Activated CD4-positive, alpha-beta T cell treated with anti-CD3 and anti-CD28 coated beads, Interleukin-2, Interleukin-4, amounts not matched to agents 100 ng/mL and 50 ng/mL, durations not matched to agents 16 hours and 8 hours (primary cell): Measurements from ENCODE around the gene AKR1C4.
A peak's percentile ranks its signal among the peaks of the same experiment; 100 is the strongest.
"Not testable (repeated sequence)": the region's sequence is repeated elsewhere in the genome, so short reads cannot be mapped to it uniquely, and the experiment has no call there.

Source experiments
- DNase-seq: peaks from one replicate; pipeline ENCODE4 v3.0.0-alpha.2; 2020; ENCODE audit warnings: low spot score

Gene AKR1C4

DNA sequence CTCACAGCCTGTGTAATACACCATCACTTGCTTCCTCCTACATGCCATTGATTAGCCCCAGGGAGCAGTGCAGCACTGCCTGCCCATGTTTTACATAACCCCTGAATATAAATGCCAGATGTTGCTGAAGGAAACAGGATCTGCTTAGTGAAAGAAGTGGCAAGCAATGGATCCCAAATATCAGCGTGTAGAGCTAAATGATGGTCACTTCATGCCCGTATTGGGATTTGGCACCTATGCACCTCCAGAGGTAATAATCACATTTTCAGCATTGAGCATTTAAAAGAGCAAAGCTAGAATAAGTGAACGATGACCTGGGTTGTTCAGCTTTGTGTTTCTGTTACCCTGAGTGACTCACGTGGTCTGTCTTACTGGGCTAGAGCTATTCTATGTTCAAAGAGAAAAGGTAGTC is at the start of gene AKR1C4:
Gene AKR1C4, plus strand, starts transcription at position 136 of the 412 bp plus-strand sequence. Its CDS starts 31 bp downstream, at position 167.
- no peak for DNase-seq

DNA sequence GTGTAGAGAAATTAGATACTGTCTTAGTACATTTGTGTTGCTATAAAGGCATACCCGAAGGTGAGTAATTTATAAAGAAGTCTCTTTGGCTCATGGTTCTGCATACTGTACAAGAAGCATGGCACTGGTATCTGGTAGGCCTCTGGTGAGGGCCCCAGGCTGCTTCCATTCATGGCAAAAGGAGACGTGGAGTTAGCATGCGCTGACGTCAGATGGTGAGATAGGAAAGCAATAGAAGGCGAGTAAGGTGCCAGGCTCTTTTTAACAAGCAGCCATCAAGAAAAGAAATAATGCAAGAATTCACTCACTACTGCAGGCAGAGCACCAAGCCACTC is 49.8 kb upstream of the AKR1C4 start:
- DNase-seq: no peak

DNA sequence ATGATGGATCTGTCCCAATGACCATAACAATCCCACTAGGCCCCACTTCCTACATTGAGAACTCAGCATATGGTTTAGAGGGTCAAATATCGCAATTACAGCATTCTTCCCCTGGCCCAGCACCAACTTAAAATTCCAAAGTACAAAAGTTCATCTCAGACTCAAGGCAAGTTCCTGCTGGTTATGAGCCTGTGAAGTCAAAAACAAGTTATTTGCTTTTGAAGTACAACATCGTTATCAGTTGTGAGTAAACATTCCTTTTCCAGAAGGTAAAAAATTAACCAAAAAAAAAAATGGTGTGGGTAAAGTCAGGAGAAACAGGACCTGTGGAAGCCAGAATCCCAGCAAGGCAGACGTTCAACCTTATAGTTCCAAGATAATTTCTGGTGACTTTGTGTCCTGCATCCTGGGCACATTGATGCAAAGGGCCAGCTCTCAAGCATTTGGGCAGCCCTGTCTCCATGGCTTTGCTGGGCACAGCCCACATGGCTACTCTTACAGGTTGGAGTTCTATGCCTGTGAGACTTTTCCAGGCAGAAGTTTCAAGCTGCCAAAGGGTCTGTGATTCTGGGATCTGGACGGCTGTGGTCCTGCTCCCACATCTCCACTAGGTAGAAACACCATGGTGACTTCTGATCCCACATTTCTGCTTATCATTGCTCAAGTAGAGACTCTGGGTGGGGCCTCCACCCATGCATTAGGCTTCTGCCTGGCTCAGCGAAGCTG is 49.2 kb upstream of the AKR1C4 start:
- DNase-seq: no peak

DNA sequence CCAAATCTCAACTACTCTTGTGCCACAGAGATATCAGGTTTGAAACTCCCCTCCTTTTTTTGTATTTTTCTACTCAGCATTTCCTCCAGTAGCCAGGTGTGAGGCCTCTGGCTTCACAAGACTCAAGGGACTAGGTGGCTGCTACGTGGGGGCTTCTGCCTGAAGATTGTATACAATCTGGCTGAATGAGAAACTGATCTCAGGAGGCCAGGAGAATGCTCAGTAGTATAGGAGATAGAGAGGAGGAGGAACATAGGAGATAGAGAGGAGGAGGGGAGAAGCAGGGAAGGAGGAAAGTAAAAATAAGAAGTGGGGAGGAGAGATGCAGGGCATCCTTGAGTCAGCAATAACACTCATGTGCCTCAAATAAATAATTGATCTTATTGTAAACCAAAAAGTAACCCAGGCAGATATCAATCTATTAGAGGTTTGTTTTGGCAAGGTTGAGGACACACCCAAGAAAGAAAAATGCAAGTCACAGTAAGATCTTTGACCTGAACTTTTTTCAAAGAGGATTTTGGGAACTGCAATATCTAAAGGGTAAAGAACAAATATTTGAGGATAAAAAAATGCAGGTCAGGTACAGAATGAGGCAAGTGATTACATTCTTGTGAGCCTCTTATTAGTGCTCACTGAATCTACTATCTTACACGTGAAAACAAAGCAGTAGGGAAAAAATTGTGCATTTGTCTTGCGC is 48.5 kb upstream of the AKR1C4 start:
- no peak for DNase-seq

DNA sequence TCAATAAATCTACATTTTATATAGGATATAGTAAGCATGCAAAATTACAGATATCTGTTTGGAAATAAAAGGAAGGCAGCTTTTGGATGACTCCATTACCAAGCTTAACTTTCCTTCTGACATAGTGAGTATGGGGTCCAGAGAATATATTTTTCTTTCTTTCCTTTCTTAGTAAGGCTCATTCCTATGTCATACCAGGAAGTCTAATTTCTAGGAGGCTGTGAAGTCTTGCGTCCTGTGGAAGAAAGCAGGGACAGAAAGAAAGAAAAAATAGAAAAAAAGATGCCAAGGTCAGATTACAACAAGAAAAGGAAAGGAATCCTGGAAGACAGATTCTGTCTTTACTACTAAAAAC is 48.0 kb upstream of the AKR1C4 start:
- no peak for DNase-seq

DNA sequence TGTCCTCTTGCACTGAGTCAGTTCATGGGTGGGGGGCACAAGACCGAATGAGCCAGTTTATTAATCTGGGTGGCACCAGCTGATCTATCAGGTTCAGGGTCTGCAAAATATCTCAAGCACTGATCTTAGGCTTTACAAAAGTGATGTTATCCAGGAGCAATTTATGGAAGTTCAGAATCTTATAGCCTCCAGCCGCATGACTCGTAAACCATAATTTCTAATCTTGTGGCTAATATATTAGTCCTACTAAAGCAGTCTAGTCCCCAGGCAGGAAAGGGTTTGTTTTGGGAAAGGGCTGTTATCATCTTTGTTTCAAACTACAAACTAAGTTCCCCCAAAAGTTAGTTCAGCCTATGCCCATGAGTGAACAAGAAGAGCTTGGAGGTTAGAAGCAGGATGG is 45.6 kb upstream of the AKR1C4 start:
- DNase-seq: no peak

DNA sequence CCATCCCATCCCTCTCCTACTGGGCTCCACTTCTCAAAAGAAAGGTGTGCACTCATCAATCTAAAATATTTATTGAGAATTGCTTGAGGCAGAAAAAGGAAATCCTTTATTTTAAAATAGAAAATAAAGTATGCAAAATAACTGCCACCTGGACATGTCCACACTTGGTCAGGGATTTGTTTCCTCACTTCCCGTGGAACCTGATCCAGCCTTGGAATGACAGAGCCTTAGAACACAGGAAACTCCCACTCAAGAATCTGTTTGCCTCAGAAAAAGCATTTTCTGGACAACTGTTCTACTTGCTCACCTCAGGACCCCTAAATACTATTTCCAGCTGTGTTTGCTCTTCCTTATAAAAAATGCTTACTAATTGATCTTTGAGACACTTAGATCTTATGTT is 40.7 kb upstream of the AKR1C4 start:
- DNase-seq: no peak

DNA sequence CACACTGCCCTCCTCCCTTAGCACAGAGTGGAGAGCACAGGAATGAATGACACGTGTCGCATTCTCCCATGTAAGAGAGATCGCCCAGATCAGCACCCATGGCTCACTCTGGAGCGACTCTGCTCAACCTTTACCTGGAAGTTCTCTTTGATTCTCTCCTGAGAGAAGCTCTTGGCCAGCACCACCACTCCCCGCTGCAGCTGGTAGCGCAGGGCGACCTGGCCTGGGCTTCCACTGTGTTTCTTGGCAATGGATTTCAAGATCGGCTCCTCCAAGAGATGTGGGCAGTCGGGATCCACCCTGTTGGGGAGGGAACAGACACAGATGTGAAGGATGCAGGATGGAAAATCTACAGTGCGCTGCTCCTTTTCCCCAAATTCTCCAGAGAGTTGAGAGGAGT is 39.1 kb upstream of the AKR1C4 start:
- DNase-seq: no peak

DNA sequence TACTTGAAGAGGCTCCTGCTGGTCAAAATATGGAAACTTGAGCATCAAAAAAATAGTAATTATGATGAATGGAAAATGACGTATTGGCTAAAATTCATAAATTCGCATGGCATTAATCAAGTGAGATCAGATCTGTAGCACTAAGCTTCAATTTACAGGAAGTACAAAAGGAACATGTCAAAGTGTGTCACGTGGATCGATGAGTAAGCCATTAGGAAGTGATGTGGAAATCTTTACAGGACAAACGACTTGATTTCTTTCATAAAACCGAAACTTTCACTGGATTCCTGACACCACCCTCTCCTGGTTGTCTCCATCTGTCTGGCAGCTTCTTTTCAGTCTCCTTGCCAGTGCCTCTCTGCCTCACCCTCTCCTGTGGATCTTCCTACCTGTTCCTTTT is 37.5 kb upstream of the AKR1C4 start:
- no peak for DNase-seq

DNA sequence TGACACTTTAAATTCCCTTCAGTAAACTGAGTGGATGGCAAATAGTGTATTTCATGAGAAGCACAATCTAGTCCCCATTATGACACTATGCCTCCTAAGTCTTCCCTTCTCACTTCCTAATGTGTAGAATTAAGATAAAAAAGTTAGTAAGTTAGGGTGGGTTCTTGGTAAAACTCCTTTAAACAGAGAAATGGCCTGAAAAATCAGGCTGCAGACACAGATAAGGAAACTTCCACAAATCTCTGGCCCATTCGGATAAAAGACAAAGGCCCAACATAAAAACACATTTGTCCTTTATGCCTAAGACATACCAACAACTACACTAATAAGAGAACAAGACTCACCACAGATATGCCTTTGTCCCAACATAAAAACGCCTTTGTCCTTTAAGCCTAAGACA is 33.1 kb upstream of the AKR1C4 start:
- DNase-seq: no peak

DNA sequence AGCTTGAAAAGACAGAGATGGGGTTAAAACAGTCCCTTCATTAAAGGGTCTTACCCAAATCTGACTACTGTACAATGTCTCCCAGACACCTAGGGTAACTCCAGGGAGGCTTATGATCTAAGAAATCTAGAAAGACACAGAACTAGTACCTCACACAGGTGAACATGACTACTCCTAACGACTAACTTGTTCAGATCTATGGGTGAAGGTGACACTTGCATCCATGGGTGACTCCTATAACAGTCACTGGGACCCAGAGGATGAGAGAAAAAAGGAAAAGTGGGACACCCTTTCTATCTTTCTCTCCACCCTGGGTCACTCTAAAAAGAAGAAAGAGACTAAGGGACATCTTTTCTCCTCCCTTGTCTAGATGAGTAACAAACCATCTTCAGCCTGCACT is 30.9 kb upstream of the AKR1C4 start:
- DNase-seq: no peak

DNA sequence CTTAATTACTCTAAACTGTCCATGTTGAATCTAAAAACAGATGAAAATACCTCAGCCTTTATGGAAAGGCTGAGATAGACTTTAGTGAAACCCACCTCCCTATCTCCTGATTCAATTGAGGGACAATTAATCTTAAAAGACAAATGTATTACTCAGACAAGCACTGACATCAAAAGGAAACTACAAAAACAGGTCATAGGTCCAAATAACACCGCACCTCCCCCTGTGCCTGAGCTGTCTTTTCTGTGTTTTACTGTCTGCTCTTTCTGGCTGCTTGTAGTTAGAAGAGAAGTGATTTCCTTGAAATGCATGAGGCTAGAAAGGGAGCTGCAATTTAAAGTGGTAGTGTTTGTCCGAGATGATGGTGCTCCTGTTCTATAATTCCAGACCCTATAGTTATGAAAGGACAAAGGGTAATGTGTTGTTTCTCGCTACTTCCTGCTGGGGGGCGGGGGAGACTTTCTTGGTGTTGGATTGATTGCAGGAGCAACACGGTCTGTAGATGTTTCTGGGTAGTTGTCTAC is 27.7 kb upstream of the AKR1C4 start:
- DNase-seq: peak; percentile 79

DNA sequence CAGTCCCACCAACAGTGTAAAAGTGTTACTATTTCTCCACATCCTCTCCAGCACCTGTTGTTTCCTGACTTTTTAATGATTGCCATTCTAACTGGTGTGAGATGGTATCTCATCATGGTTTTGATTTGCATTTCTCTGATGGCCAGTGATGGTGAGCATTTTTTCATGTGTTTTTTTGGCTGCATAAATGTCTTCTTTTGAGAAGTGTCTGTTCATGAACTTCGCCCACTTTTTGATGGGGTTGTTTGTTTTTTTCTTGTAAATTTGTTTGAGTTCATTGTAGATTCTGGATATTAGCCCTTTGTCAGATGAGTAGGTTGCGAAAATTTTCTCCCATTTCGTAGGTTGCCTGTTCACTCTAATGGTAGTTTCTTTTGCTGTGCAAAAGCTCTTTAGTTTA is 21.1 kb upstream of the AKR1C4 start:
- not testable (repeated sequence) for DNase-seq

DNA sequence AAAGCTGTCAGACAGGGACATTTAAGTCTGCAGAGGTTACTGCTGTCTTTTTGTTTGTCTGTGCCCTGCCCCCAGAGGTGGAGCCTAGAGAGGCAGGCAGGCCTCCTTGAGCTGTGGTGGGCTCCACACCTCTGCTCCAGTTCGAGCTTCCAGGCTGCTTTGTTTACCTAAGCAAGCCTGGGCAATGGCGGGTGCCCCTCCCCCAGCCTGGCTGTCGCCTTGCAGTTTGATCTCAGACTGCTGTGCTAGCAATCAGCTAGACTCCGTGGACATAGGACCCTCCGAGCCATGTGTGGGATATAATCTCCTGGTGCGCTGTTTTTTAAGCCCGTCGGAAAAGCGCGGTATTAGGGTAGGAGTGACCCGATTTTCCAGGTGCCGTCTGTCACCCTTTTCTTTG is 16.1 kb upstream of the AKR1C4 start:
- not testable (repeated sequence) for DNase-seq

DNA sequence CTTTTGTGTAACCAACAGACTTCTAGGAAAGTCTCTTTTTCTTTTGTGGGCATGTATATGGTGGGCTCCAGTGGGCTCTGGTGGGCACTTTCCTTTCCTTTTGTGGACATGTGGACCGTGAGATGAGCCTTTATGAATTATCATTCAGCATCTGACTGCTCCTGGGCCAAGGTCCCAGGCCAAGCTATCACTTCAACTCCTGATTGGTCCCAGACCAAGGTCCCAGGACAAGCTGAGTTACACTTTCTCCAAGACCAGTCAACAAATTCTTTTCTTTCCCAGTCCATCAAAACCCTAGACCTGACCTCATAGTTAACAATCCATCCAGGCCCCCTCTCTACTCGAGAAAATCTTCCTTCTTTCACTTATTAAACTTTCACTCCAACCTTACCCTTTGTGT is 12.7 kb upstream of the AKR1C4 start:
- no peak for DNase-seq

DNA sequence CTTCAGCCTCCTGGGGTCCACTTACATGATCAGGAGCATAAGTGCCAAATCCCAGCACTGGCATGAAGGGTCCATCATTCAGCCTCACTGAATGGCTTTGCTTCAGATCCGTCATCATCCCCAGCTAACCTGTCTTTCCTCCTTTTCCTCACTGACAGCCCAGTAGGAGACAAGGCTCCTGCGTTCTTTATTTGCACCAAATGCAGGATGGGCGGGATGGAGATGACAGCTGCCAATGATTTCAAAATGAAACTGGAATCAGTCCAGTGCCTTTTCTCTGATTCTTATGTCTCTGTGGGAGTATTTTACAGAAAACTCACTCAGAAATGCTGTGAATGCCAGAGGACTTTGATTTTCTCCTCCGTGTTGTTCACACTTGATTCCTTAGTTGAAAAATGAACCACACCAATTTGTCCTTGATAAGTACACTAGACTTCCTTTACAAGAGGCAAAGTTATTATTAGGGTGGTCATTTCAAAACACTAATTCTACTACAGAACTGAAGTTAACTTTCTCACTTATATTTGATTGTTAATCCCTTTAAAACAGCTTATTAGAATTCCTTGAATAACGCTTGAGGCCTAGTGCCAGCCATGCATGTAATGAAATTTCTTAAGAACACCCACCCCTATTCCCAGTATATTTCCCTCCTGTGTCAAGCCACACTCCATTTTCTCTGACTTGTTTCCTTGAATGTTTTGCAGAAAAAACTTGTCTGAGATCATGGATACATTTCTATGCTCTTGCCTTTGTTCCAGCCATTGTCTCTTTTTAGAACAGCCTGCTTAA is 11.5 kb upstream of the AKR1C4 start, which contains the start of gene AKR1C8:
Gene AKR1C8, minus strand, starts transcription at position 164 of the 789 bp plus-strand sequence. Its CDS starts 46 bp downstream, at position 118.
- DNase-seq: no peak

DNA sequence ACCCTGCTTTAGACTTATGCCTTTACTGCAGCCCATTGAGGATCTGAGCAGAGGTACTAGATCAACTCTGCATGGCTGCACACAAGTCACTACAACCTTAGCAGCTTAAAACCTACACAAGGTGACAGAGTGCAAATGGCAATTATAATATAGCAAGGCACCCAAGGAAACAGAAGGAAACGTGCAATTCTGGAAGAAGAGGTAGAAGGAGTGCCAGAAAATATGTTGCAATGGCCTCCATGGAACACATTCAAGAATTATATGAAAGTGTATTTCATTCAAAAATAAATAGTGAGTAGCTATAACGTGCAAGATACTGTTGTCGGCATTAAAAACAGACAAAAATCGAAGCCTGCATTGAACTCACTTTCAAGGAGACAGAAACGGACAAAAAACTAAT is 8.8 kb upstream of the AKR1C4 start:
- no peak for DNase-seq

DNA sequence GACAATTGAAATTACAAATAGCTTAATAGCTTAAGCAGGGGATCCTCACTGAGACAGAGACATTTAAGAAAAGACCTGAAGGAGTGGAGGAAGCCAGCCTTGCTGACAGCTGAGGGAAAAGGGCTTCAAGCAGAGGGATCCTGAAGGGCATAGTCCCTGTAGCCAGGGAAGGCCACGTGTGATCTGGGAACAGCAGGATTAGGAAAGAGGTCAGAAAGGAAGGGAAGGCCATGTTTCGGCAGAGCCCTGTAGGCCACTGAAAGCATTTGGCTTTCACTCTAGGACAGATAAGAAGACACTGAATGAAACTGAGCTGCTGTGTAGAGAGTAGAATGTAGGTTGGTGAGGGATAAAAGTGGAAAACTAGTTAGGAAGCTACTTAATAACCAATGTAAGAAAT is 8.3 kb upstream of the AKR1C4 start:
- DNase-seq: no peak

DNA sequence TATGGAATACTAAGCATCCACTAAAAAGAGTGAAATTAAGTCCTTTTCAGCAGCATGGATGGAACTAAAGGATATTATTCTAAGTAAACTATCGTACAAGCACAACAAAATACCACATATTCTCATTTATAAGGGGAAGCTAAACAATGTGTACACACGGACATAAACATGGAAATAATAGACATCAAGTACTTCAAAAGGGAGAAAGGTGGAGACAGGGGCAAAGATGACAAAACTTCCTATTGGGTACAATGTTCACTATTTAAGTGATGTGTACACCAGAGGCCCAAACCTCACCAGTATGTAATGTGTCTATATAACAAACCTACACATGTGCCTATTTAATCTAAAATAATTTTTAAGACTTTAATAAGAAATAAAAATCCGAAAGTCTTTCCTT is 2.2 kb upstream of the AKR1C4 start:
- DNase-seq: no peak

DNA sequence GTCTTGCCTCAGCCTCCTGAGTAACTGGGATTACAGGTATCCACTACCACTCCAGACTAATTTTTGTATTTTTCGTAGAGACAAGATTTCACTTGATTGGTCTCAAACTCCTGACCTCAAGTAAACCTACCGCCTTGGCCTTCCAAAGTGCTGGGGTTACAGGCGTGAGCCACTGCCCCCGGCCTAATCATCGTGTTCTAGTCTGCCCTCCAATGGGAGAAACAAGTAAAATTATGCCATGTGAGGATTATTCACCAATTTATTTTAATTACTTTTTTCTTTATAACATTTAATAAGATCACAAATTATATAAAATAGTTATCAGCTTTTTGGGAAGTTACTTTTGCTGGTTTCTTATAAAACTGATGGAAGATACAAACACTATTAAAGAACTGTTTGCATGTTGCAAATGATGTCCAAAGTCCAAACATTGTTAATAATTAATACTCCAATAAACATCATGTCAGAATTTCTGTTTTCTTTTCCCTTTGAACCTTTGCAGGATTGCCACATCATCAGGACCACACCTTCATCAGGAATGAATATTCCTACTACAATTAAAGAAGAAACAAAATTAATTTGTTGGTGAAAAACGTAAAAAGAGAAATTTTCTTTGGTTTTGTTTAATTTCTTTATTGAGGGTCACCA is 786 bp upstream of the AKR1C4 start:
- DNase-seq: no peak

DNA sequence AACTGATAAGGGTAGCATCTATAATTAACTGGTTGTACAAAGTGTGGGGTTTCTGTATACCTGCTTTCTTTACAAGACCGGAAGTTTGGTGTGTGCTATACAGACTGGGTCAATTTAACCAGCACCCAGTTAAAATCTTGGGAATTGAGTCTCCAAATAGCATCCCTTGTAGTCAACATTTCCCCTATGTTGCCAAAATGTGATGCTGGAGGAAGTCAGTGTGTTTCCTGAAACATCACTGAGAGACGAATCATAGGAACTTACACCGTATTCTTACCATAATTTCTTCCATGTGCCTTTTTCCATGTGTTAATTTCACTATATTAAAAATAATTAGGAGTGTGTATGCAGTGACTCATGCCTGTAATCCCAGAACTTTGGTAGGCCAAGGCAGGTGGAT is 1.7 kb downstream of the AKR1C4 start:
- DNase-seq: no peak

DNA sequence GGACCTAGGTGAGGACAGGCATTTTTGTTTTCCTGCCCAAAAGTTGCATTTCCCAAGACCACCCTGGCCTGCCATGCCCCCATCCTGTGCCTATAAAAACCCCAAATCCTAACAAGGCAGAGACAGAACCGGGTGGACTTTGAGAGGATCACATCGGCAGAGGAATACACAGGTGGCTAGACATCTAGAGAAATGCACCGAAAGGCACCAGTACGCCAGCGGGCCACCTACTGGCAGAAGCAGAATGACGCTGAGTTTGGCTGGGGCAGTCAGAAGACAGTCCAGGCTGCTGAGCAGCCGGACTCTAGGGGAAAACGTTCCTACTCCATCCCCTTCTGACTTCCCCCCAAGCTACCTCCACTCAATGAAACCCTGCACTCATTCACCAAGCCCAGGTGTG is 2.8 kb downstream of the AKR1C4 start:
- no peak for DNase-seq
